Breast epithelium (tissue), 3 donors: ENCODE data around the gene CRB2.

ENCODE experiments used
- POLR2A ChIP-seq: fragments of 450-650 bp; IDR thresholded peaks from one replicate; pipeline ENCODE4 v1.6.1; 2016; ENCODE audit warnings: antibody characterized with exemption, mild to moderate bottlenecking, moderate library complexity
- POLR2AphosphoS5 ChIP-seq, 3 donors: sonication (generic); formaldehyde crosslinking; IDR thresholded peaks; one replicate each; pipeline ENCODE4 v1.6.1; 2017; ENCODE audit warnings: antibody characterized with exemption in 3 of 3
- TF ChIP-seq, protein P1 (sequence below), 3 donors: fragments of 450-650 bp; IDR thresholded peaks; one replicate each; pipeline ENCODE4 v1.5.1; 2016 to 2017; ENCODE audit warnings: antibody characterized with exemption in 3 of 3, mild to moderate bottlenecking in 3 of 3, moderate library complexity in 3 of 3

DNA sequence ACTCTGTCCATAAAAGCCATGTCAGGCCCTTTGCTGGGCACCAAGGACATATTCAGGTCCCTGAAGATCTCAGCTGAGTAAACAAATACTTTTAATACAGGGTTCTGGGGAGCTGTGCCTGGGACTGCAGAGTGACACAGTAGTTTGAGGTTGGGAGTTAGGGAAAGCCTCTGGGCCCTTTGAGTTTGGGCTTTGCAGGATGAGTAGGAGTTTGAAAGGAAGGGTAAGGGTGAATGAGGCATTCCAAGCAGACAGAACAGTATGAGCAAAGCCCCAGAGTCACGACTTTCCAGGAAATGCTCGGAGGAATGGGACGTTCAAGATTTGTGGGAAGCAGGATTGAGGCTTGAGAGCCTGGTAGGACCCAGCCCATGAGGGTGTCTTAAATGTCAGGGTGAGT, 13.3 kb downstream of the CRB2 start:
- TF ChIP-seq POLR2A: no peak
- TF ChIP-seq, protein P1, sequence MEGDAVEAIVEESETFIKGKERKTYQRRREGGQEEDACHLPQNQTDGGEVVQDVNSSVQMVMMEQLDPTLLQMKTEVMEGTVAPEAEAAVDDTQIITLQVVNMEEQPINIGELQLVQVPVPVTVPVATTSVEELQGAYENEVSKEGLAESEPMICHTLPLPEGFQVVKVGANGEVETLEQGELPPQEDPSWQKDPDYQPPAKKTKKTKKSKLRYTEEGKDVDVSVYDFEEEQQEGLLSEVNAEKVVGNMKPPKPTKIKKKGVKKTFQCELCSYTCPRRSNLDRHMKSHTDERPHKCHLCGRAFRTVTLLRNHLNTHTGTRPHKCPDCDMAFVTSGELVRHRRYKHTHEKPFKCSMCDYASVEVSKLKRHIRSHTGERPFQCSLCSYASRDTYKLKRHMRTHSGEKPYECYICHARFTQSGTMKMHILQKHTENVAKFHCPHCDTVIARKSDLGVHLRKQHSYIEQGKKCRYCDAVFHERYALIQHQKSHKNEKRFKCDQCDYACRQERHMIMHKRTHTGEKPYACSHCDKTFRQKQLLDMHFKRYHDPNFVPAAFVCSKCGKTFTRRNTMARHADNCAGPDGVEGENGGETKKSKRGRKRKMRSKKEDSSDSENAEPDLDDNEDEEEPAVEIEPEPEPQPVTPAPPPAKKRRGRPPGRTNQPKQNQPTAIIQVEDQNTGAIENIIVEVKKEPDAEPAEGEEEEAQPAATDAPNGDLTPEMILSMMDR (IDR thresholded peaks at IDR 0.05): no peak
- TF ChIP-seq POLR2AphosphoS5 (IDR thresholded peaks at IDR 0.05): no peak
